ENCODE measurements around the gene TAS1R3.

DNA sequence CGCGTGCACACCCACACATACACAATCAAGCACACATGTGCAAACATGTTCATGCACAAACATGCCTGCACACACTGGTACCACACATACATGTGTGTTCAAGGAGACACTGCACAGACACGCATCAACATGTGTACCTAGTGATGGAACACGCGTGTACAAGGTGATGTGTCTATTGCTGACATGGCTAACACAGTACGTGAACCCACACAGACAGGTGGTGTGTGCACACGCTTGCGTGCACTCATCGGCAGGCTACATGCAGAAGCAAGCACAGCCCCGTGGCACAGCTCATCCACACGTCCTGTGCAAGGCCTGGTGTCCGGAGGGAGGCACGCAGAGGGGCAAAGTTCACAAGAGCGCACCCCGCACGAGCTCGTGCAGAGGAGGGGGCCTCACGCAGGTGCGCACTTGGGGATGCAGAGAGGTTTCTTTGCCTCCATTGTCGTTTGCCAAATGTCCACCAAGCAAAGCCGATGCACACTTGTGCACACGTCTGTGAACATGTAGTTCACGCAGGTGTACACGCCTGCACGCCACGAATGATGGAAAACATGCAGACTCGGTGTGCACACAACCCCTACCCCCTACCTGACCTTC lies 24.3 kb upstream of the TAS1R3 start:
- TF ChIP-seq, protein P1, sequence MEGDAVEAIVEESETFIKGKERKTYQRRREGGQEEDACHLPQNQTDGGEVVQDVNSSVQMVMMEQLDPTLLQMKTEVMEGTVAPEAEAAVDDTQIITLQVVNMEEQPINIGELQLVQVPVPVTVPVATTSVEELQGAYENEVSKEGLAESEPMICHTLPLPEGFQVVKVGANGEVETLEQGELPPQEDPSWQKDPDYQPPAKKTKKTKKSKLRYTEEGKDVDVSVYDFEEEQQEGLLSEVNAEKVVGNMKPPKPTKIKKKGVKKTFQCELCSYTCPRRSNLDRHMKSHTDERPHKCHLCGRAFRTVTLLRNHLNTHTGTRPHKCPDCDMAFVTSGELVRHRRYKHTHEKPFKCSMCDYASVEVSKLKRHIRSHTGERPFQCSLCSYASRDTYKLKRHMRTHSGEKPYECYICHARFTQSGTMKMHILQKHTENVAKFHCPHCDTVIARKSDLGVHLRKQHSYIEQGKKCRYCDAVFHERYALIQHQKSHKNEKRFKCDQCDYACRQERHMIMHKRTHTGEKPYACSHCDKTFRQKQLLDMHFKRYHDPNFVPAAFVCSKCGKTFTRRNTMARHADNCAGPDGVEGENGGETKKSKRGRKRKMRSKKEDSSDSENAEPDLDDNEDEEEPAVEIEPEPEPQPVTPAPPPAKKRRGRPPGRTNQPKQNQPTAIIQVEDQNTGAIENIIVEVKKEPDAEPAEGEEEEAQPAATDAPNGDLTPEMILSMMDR (IDR thresholded peaks at IDR 0.05; ENCODE audit: low read length) = no peak
- TF ChIP-seq EZH2 (optimal IDR thresholded peaks at IDR 0.05; ENCODE audit: low read depth, low read length) (no peak), EZH2phosphoT487 (IDR thresholded peaks at IDR 0.05; ENCODE audit: low read length) (no peak)

All from MM.1S (cell line).